ENCODE measurements around the gene AK6.
A peak's percentile ranks its signal among the peaks of the same experiment; 100 is the strongest.
"Not testable (repeated sequence)": the region's sequence is repeated elsewhere in the genome, so short reads cannot be mapped to it uniquely, and the experiment has no call there.

AK6 gene

GRCh38 chr5:69334793-69335268 lies 34.5 kb downstream of the AK6 start:
- DNase-seq = peak; percentile 84

- not testable (repeated sequence) for DNase-seq
Observed at GRCh38 chr5:69333668-69334315, 35.5 kb downstream of the AK6 start.

- DNase-seq = no peak
Observed at GRCh38 chr5:69331528-69332445, 37.5 kb downstream of the AK6 start.

GRCh38 chr5:69329905-69330489 lies 39.3 kb downstream of the AK6 start:
- DNase-seq = no peak

GRCh38 chr5:69326365-69326764 lies 43.0 kb downstream of the AK6 start:
- DNase-seq = no peak

DNA sequence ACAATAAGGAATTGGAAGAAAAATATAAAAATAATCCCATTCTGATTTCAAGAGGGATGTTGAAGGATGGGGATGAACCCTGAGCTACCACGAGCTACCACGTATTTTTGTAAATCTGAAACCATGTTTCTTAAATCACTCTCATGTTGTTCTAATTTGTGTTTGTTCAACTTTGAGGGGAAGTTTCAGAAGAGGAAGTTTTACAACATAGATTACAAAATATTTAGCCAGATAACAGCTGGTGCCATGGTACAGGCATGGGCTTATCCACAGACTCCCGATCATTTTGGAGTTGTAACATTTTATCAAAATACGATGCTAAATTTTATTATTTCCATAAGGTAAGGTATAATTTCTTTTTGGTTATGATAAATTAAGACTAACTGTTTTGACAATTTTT lies 51.9 kb downstream of the AK6 start:
- no peak for DNase-seq

DNA sequence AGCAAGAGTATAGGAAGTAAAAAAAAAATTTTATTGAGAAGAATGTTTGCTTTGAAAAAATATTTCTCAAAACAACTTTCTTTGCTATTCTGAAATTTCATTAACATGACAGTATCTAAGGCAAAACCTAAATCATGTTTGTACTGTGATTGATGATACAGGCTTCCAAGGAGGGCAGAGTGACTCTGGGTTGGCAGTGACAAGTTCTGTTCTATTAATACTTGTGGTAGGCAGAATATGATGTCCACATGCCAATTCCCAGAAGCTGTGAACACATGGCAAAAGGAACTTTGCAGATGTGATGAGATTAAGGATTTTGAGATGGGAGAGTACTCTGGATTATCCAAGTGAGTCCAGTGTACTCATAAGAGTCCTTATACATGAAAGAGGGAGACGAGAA lies 53.3 kb downstream of the AK6 start:
- no peak for DNase-seq

DNA sequence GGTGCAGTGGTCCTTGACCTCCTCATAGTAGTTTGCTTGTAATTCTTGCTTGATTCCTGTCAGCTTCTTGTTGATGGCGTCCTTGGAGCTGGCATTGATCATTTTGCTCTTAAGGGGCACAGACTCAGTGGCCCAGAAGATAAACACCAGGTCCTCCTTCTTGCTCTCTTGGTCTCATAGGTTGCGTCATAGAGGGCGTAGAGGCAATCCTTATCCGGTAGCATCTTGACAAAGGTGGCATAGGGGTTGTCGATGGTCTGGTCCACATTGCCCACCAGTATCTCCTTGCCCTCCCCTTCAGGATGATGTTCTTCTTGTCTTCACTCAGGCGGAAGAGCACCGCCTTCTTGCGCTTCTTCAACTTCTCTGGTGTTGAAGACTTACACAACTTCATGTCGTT lies 55.9 kb downstream of the AK6 start:
- DNase-seq = no peak

DNA sequence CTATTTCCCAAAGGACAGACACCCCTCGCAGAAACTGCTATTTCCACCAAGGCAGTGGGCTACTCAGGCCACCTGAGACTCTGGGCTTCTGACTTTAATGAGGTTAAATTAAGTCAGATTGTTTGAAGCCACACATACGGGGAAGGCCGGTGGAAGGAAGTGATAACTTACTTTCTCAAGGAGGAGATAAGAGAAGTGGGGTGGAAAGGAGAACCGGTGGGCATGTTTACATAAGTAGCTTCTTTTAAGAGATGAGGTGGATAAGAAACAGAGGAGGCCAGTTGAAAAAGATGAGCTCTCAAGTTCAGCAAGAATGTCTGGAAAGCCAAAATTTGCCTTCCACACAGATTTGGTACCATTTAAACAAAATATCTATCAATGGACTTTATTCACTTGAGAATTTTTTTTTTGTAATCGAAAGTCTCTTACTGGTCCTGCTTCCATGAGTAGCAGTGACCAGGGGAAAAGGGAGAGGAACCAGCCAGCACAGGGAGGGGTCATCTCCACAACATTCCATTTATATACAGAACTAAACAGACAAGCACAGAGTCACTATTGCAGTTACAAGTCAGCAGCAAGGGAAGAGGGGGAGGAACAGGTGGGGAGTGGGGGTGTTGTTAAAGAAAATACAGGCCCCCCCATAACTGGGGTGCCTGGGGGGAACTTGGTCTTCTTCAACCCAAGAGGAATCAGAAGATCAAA lies 56.7 kb downstream of the AK6 start:
- no peak for DNase-seq

- DNase-seq = no peak
Observed at GRCh38 chr5:69309380-69309779, 59.9 kb downstream of the AK6 start.

DNA sequence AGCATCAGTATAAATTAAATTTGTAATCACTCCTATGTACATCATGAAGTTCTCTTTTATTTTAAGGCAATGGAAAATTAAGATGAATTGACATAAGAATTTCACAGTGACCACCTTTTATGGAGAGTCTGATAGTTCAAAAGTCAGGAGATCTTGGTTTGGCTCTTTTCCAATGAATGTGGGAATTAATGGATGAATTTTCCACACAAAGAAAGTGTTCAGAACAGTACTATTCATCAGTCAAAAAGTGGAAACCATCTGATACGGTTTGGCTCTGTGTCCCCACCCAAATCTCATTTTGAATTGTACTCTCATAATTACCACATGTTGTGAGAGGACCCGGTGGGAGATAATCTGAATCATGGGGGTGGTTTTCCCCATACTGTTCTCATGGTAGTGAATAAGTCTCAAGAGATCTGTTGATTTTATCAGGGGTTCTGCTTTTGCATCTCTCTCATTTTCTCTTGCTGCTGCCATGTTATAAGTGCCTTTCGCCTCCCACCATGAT lies 61.2 kb downstream of the AK6 start:
- DNase-seq = no peak

DNA sequence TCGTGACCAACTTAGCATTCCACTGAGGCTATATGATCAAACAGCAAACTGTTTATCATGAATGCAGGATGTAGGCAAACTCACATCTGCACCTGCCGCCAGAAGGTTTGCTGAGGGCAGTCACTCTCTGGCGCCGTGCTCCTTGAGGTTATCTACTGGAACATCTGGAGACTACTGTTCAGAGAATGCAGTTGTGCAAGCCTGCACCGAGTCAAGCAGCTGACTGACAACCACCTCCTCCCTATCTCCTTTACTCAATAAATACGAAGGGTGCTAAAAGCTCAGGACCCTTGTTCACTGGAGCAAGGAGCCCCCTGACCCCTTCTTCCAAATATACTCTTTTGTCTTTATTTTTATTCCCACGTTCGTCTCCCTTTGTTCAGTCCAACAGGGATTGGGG lies 63.8 kb downstream of the AK6 start:
- DNase-seq = no peak

Measured in activated CD8-positive, alpha-beta memory T cell treated with anti-CD3 and anti-CD28 coated beads for 24 hours (primary cell).